ENCODE measurements around the gene GNAO1. TPM values are rescaled to one million over a fixed set of nuclear protein-coding genes. Genes with fewer than 3 reads are reported as not detected.

Gene GNAO1
- total and polyA plus RNA-seq, 9 donors, result 0.72 to 5.6 (median 2.7) TPM

DNA sequence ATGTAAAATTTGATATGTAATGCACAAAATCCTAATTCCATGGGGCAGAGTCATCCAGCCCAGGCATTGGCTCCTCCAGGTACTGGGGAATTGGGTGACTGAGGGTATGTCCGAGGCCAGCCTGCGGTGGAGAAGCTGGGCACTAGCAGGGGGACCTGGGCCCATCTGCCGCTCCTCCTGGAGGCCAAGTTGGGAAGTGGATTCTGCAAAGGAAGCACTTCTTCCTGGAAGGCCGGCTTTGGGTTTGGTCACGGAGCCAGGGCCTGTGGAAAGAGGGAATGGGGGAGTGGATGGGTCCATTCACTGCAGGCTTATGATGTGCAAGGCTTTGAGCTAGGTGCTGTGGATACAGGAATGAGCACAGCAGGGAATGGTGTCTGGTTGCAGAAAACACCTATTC lies 85.8 kb downstream of the GNAO1 start:
- no peak overlapping the region for H3K27ac ChIP-seq

DNA sequence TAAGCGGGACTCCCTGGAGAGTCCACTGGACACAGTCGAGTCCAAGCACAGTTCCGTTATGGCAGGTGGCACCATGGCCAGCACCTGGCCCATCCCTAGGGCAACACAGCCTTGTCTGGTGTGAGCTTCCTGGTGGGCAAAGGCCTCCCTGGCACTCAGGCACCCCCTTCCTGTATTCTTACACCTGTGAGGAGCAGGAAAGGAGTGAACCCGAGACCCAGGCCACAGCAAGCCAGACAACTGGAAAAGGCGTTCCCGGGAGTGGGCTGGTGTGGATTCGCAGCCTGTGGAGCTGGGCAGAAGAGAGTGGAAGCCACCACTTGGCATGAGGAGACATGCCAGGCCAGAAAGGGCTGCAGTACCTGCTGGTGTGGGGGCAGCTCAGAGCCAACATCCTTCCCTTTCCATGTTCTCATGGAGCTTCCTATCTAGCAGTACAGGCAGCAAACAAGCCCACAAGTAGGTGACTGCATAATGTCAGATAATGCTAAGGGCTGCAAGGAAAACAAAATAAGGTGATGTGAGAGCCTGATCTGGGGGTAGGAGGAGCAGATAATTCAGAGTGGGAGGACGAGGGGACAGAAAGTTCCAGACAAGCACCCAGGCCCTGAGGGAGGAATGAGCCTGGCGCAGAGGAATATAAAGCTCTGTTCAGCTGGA lies 87.0 kb downstream of the GNAO1 start:
- intact Hi-C loops (cut with DNase I), result no loop called here
- H3K9me3 ChIP-seq, result no peaks in the 10 kb centered on the region
- H3K36me3 ChIP-seq, result no peaks in the 10 kb centered on the region
- no peak overlapping the region for H3K27ac ChIP-seq
- no peaks in the 10 kb centered on the region for H3K4me1 ChIP-seq (ENCODE audit: insufficient read depth)
- H3K4me3 ChIP-seq, result no peak overlapping the region
- 93 to 95% (median 93%) methylated on average over 9 of the region's 9 CpGs for WGBS, 3 donors
- no peaks in the 10 kb centered on the region for H3K27me3 ChIP-seq
- DNase-seq, result no peak
- TF ChIP-seq EP300 (IDR thresholded peaks at IDR 0.05), result no peak
- no peak for TF ChIP-seq POLR2A (IDR thresholded peaks at IDR 0.05)
- TF ChIP-seq, protein P1, sequence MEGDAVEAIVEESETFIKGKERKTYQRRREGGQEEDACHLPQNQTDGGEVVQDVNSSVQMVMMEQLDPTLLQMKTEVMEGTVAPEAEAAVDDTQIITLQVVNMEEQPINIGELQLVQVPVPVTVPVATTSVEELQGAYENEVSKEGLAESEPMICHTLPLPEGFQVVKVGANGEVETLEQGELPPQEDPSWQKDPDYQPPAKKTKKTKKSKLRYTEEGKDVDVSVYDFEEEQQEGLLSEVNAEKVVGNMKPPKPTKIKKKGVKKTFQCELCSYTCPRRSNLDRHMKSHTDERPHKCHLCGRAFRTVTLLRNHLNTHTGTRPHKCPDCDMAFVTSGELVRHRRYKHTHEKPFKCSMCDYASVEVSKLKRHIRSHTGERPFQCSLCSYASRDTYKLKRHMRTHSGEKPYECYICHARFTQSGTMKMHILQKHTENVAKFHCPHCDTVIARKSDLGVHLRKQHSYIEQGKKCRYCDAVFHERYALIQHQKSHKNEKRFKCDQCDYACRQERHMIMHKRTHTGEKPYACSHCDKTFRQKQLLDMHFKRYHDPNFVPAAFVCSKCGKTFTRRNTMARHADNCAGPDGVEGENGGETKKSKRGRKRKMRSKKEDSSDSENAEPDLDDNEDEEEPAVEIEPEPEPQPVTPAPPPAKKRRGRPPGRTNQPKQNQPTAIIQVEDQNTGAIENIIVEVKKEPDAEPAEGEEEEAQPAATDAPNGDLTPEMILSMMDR (IDR thresholded peaks at IDR 0.05), result no peak

More for the DNA sequence above, 85.8 kb downstream of the GNAO1 start:
- DNase-seq, result no peak
- Histone ChIP-seq H3K4me1 (ENCODE audit: insufficient read depth) (no peaks in the 10 kb centered on the region), H3K27me3 (no peaks in the 10 kb centered on the region), H3K9me3 (no peaks in the 10 kb centered on the region), H3K4me3 (no peak overlapping the region), H3K36me3 (no peaks in the 10 kb centered on the region)
- no peak for TF ChIP-seq EP300 (IDR thresholded peaks at IDR 0.05)
- TF ChIP-seq POLR2A (IDR thresholded peaks at IDR 0.05), result no peak
- TF ChIP-seq, protein P1 (IDR thresholded peaks at IDR 0.05), result no peak
- 60 to 79% (median 72%) methylated on average over 5 of the region's 5 CpGs for WGBS, 3 donors
- intact Hi-C loops (cut with DNase I), result no loop called here

DNA sequence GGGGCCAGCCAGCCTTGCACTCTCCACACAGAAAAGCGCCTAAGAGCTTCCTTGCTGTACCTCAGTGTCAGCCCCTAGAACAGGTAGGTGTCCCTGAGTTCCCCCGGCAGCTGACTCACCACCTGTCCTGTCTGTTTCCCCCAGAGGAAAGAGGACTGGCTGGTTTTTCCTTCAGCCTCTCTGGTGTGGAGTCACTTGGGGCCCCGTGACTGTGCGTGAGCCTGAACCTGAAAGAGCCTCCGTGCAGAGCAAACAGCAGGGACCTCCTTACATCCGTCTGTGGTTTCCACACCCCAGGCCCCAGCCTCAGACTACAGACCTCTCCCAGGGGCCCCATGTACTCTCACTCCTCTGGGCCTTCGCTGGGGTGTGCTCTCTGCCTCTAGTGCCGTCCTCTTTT lies 87.8 kb downstream of the GNAO1 start:
- Histone ChIP-seq H3K9me3 (no peaks in the 10 kb centered on the region), H3K4me1 (ENCODE audit: insufficient read depth) (no peaks in the 10 kb centered on the region), H3K27me3 (no peaks in the 10 kb centered on the region), H3K27ac (no peak overlapping the region), H3K36me3 (no peaks in the 10 kb centered on the region), H3K4me3 (no peak overlapping the region)
- WGBS, 3 donors, result 88 to 90% (median 88%) methylated on average over 8 of the region's 8 CpGs
- no peak for DNase-seq
- intact Hi-C loops (cut with DNase I), result no loop called here
- no peak for TF ChIP-seq EP300 (IDR thresholded peaks at IDR 0.05)

DNA sequence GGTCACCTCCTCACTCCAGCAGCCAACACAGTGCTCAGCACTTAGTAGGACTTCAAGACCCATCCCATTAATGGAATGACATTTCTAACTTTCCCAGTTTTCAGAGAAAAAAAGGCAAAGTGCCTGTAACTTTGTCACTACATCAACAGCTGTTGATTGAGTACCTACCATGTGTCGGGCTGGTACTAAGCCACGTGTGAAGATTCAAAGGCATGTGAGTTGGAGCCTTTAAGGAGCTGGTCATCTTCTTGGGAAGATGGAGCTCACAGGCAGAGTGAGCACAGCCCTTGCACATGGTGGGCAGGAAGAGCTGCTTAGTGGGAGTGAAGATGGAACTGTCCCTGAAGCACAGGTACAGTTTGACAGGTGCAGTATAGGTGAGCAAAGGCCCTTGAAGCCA lies 88.6 kb downstream of the GNAO1 start:
- no peaks in the 10 kb centered on the region for H3K27me3 ChIP-seq
- intact Hi-C loops (cut with DNase I), result no loop called here
- no peaks in the 10 kb centered on the region for H3K36me3 ChIP-seq
- no peak overlapping the region for H3K27ac ChIP-seq
- H3K4me3 ChIP-seq, result no peak overlapping the region
- DNase-seq, result no peak
- TF ChIP-seq POLR2A (IDR thresholded peaks at IDR 0.05), result no peak
- TF ChIP-seq, protein P1 (IDR thresholded peaks at IDR 0.05), result no peak
- no peak for TF ChIP-seq EP300 (IDR thresholded peaks at IDR 0.05)
- no peaks in the 10 kb centered on the region for H3K9me3 ChIP-seq
- no peaks in the 10 kb centered on the region for H3K4me1 ChIP-seq (ENCODE audit: insufficient read depth)
- 93 to 96% (median 96%) methylated on average over 2 of the region's 2 CpGs for WGBS, 3 donors

DNA sequence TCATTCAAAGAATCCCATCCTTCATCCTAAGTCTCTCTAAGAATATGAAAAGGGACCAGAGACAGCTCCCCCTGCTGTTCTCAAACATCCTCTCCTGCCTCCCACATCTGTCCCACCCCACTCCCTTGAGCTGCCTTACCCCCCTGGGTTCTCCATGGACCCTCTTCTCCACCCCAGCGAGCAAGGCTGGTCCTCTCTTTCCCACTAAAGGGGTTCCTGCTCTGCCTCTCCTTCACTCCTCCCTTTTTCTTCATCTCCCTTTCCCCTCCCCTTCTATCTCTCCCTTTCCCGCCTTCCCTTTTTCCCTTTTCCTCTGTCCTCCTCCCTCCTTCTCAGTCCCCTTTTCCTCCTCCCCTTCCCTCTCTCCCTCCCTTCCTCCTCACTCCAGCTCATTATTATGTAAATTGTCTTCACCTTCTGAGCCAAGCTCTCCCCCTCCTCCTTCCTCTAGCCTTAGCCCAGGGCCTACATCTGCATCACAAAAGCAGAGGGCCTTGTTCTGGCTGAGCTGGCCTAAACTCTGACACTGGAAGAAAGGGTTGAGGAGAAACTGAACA lies 90.0 kb downstream of the GNAO1 start:
- H3K27ac ChIP-seq, result no peak overlapping the region
- H3K36me3 ChIP-seq, result no peaks in the 10 kb centered on the region
- no peaks in the 10 kb centered on the region for H3K9me3 ChIP-seq
- no peaks in the 10 kb centered on the region for H3K4me1 ChIP-seq (ENCODE audit: insufficient read depth)
- TF ChIP-seq POLR2A (IDR thresholded peaks at IDR 0.05) (no peak), EP300 (IDR thresholded peaks at IDR 0.05) (no peak)
- TF ChIP-seq, protein P1 (IDR thresholded peaks at IDR 0.05), result no peak
- DNase-seq, result no peak
- H3K4me3 ChIP-seq, result no peak overlapping the region
- no peaks in the 10 kb centered on the region for H3K27me3 ChIP-seq
- 68 to 84% (median 74%) methylated on average over 2 of the region's 2 CpGs for WGBS, 3 donors
- intact Hi-C loops (cut with DNase I), result no loop called here
